Hypothalamus (tissue), 51 donors: Measurements from ENCODE around the gene NR4A3.
"Not testable (repeated sequence)": the region's sequence is repeated elsewhere in the genome, so short reads cannot be mapped to it uniquely, and the experiment has no call there.

Experiments used
- DNase-seq, 51 donors: peaks; one replicate each; lab custom pipeline; 2025; lab: John Stamatoyannopoulos, UW

Gene NR4A3

DNA sequence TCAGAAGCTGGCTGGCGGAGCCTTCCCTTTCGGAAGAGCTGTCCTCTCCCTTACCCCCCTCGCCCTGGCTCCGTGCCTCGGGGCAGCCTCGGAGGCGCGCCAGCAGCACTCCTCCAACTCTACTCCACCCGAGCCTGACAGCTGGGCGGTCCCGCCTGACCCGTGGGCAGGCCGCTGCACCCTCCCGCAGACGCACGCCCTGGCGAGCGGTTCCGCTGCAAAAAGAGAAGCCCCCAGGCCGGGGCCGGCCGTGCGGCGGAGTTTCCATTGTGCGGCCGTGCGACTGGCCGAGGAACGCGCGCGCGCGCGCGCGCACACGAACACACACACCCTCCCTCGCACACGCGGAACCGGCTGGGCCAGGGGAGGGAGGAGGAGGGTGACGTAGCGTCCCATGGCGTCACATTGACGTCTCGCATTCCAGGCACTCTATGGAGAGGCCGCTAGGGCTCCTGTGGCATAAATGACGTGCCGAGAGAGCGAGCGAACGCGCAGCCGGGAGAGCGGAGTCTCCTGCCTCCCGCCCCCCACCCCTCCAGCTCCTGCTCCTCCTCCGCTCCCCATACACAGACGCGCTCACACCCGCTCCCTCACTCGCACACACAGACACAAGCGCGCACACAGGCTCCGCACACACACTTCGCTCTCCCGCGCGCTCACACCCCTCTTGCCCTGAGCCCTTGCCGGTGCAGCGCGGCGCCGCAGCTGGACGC lies at the start of gene NR4A3:
Gene NR4A3 (plus strand): TSS at position 490 of the 713 bp plus-strand sequence. CDS start 6,158 bp downstream, outside the sequence.
- peak; percentile 63 to 98 (median 90) for DNase-seq

DNA sequence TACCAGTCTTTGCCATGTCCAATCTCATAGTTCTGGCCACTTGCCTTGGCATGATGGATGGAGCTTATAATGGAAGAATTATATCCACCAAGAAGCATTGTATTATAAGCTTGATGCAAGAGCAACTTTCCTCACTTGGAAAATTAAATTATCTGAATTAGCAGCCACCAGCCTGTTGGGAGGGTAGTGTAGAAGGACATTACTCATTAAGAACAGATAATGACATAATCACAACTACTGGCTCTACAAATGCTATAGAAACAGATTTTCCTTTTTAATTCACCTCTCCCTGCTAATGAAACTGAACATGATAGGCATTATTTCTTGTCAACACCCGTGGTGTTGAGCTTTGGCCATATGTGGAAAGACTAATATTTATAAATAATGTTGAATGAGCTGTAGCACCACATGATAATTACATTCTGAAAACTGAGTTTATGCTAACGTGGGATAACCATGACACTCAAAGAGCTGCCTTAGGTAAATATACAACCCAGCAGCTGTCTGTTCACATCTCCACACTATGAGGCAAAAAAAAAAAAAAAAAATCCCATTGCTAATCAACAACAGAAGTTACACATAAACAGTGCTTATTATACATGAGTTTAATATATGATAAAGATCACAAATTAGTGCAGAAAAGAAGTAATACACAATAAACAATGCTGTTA lies 48.1 kb upstream of the NR4A3 start:
- no peak for DNase-seq

DNA sequence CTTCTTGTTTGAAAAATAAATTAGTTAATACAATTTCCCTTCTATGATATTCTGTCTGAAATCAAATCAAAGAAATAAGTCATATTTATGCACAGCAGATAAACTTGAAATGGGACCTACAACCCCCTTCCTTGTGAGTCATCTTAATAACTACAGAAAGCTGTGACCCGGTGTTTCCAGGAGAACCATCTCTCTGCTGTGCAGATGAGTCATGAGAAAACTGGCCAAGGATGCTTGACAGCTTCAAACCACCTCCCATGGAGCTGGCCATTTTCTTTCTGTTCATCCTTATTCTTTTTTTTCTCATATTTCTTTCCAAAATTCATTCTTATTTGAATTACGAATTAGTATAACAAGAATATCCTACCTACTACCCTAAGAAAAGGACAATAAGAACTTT lies 43.4 kb upstream of the NR4A3 start:
- no peak for DNase-seq

DNA sequence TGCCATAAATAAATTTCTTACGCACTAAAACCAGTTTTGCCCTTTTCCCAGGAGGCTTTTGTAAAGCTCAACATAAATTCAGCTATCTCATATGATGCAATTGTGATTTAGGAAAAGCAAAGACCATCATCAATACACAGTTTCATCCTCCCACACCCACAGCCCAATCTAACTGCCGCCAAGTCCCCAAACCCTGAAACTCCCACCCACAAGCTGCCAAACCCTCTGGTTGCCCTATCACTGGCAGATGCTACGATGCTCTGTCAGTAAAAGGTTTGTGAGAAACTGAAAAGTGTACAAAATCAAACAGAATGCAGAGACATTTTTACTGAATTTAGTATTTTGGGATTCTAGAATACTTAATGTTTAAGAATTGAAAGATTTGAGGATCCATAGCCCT lies 42.8 kb upstream of the NR4A3 start:
- DNase-seq, result no peak

DNA sequence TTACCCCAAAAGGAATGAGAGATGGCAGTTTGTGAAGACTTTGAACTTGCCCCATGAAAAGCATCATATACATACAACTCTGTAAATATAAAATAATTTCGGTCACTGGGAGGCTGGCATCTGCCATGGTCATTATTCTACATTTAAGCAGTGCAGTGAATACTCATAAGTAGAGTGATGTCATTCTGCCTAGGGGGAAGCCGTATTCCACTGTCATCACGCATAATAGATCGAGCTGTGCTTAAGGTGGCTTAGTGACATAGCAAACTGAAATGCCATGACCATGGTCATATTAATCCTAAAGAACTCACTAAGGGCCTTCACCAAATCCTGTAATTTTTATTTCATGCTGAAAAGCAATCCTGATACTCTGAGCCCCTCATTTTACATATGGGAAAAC lies 42.4 kb upstream of the NR4A3 start:
- DNase-seq, result no peak

DNA sequence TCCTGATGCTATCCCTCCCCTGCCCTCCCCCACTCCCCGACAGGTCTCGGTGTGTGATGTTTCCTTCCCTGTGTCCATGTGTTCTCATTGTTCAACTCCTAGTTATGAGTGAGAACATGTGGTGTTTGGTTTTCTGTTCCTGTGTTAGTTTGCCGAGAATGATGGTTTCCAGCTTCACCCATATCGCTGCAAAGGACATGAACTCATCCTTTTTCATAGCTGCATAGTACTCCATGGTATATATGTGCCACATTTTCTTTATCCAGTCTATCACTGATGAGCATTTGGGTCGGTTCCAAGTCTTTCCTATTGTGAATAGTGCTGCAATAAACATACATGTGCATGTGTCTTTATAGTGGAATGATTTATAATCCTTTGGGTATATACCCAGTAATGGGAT lies 39.3 kb upstream of the NR4A3 start:
- DNase-seq, result not testable (repeated sequence)

DNA sequence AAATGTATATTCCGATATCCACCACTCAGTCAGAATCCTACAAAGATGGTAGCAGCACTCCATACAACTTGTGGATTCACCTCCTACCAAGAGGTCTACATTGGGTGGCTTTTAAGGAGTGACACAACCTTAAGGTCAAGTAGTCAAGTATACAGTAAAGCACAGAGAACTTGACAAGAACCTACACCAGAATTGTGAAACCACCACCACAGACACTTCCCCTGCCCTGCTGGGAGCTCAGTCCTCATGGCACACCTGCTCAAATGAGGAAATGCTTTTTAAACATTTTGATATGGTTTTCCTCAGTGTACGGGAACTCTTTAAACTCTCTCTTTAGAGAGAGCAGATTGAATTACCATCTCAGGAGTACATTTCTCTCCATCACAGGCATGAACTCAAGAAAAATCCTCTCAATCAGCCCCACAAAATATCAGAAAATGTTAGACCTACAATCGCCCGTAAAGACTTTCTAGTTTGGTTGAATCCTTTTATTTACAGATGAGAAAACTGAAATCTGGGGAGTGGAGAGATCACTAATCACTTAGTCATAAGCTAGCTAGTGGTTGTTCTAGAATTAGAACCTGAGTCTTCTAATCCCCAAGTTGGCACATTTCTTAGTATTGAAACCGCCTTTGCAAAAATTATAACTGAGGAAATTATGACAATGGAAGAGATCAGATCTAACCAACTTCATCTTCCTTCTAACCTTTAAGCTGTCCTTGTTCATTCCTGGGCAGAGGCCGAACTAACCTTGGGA lies 38.5 kb upstream of the NR4A3 start:
- DNase-seq, result no peak

DNA sequence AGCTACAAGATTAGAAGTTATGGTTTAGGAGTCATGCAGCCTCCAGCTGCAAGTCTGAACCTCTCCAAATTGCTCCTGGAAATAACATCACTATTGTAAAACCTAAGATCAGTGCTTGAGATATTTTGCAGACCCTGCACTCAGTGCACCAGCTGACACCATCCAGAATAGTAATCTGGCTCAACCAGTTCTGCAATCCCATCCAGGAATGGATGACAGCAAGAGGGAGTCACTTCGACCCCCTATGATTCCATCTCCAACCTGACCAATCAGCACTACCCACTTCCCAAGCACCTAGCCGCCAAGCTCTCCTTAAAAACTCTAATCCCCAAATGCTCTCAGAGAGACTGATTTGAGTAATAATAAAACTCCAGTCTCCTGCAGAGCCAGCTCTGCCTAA lies 37.9 kb upstream of the NR4A3 start:
- DNase-seq, result no peak

DNA sequence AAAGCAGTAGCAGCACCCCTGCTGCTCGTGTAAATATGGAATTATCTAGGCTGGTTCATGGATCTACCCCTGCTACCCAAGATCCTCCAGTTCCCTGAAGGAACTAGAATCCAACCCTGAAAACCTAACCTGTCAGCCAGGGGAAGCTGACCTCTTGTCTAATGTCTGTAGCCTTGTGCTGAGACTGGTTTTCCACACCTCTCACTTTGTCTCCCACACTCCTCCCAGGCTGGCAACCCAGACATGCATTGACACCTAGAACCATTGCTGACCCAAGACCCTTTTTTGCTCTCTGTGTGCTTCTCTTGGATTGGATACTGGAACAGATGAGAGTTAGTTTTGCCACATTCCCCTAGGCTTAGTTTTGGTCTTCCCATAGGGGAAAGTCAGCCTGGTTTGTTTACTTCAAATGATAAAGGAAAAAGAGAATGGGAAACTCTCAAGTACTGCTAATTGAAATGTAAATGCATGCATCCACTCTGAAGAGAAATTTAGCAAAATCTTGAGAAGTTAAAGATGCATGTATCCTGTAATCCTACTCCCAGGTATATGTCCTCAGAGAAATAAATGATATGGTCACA lies 36.6 kb upstream of the NR4A3 start:
- DNase-seq, result no peak

DNA sequence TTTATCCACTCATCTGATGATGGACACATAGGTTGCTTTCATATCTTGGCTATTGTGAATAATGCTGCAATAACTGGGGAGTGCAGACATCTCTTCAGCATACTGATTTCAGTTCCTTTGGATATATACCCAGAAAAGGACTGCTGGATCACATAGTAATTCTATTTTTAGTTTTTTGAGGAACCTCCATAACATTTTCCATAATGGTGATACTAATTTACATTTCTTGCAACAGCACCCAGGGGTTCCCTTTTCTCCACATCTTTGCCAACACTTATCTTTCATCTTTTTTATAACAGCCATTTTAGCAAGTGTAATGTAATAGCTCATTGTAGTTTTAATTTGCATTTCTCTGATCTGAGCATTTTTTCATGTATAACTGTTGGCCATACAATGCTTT lies 34.1 kb upstream of the NR4A3 start:
- DNase-seq, result no peak

DNA sequence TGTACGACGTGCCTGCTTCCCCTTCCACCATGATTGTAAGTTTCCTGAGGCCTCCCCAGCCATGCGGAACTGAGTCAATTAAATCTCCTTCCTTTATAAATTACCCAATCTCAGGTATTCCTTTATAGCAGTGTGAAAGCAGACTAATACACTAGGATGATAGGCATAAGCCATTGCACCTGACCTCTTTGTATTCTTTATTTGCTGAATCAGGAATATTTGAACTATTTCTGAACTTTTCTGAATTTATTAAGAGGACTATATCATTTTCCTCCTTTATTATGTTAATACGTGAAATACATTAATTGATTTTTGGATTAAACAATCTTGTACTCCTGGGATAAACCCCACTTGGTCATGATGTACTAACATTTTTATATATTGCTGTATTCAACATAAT lies 28.2 kb upstream of the NR4A3 start:
- no peak for DNase-seq

DNA sequence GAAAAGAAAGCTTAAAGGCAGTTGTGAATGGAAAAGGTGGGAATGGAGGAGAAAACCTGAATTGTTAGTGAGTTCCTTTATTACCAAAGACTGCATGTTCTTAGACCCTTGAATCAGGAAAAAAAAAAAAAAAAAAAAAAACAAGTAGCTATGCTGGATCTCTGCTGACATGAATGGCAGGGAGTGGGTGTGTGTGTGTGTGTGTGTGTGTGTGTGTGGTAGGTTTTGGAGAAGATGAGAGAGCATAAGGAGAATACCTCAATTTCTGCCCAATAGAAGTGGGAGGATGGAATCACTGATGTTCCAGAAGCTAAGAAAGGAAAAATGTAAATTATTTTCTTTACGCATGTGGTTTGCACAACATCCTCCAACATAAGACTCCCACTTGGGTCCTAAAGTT lies 25.5 kb upstream of the NR4A3 start:
- no peak for DNase-seq

DNA sequence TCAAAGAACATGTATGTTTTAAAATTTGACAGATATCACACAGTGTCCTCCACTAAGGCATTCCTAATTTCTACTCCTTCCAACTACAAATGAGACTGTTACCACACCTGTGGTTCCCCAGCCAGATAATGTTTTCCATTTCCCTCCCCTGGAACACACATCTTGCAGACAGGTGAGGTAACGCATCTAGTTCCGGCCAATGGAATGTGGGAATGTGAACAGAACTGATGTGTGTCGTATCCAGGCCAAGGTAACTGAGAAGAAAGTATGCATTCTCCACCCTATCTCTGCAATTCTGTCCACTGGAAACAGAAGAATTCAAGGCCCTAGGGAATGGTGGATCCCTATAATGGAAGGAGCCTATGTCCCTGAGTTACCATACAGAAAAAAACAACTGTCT lies 19.9 kb upstream of the NR4A3 start:
- no peak for DNase-seq

DNA sequence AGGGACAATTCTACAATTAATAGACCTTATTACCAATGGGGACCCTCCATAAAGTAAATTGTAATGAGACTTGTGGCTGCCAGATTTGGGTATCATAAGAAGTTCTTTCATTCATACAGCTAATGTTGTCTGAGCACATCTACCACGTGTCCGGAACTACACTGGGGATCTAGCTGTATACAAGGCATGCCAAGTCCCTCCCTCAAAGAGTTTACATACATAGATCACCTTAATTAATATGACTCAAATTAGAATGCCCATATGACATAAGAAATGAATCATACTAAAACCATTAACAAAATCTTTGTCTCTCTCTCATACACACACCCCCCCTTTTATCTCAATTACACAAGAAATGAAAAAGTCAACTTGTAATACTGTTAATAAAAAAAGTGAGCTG lies 18.0 kb upstream of the NR4A3 start:
- no peak for DNase-seq

DNA sequence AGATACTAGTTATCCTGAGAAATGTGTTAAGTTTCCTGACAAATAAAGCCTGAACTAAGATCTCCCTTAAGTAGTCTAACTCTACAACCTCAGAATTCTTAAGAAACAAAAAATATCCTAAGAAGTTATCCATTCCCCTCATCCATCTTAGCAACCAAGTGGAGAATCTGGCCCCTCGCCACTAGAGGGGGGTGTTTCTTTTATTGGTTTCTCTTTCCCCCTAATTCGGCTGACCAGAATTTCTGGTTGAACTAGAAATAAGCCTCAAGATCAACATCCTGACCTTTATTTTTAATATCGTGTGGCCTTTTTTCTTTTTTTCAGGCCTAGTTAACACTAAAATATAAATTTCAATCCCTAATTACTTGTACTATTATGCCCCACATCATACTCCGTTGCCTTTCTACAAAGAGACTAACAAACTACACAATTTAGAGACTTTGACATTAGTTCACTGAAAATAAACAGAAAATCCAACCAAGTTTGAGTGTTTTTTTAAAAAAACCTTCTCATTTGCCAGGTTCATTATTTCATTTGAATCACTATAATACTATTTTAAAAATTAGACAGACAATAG lies 14.3 kb upstream of the NR4A3 start:
- peak in 21 of 51 donors; percentile 5 to 68 (median 32) for DNase-seq

DNA sequence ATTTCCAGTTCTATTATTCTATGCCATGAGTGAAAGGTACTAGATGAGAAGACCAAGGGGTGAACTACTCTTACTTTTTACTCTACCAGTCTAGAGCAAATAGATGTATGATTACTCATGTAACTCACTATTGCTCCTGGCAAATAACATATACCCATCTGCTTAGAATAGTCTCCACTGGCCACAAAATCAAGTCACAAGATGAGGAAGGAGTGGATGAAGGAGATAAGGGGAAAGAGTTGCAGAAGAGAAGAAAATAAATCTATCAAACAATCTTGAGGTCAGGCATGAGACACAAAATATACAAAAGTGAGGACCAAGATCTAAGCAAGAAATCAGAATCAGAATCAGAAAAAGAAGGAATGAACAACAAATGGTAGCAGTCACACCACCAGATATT lies 13.7 kb upstream of the NR4A3 start:
- DNase-seq, result no peak

DNA sequence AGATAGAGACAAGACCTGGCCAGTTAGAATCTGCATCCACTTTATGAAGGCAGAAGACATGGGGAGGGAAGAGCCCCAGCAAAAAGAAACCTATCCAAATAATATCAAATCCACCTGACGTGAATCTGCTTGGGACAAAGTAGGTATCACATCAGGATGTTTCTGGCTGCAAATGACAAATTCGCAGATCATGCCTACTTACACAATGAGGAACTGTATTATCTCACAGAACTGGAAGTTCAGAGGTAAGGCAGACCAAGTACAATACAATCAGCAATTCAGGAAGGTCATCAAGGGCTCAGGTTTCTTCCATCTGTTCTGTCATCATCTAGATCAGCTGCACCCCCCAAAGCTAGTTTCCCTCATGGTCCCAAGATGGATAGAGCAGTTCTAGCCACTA lies 13.2 kb upstream of the NR4A3 start:
- no peak for DNase-seq

DNA sequence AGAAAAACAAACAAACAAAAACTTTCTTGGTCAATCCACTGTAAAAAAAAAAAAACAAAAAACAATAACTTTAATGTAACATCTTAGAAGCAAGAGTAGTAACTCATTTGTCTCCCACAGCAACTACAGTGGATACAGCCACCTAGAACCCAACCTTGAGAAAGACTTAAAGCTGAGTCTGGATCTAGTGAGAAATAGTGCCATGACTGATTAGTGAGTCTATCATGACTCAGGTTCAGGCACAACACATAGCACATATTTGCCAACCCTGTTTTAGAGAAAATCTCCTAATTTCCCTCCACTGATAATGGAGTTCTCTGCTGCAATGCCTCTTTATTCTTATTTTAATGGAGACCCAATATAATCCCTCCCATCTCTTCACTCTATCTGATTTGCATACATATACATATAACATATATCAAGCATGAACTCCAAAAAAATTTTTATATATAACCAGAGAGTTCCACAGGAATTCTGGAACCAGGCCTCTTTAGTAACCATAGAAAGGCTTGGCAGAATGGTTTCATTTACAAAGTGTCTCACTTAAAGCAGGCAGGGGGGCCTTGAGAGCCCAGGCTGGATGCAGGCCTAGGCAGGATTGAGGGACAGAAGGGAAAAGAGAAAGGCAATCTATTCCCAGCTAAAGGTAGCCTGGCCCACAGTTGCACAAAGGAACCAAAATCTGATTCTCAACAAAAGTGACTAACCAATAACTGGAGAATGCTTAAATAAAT lies 11.9 kb upstream of the NR4A3 start:
- no peak for DNase-seq

DNA sequence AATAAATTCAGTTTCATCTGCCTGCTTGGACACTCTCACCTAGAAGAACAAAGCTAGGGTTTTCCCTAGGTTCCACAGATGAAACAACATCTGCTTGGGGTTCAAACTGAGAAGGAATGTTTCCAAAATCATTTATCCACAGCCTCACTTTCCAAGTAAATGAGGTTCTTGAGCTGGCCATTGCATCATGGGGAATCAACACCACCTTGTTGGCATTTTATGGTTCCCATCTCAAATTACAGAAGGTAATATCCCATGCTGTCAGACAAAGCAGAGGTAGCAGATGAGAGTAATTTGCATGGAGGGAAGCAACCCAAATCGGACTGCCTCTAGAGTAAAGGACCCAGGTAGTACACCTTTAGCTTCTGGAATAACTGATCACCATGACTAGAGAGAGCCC lies 10.5 kb upstream of the NR4A3 start:
- no peak for DNase-seq

DNA sequence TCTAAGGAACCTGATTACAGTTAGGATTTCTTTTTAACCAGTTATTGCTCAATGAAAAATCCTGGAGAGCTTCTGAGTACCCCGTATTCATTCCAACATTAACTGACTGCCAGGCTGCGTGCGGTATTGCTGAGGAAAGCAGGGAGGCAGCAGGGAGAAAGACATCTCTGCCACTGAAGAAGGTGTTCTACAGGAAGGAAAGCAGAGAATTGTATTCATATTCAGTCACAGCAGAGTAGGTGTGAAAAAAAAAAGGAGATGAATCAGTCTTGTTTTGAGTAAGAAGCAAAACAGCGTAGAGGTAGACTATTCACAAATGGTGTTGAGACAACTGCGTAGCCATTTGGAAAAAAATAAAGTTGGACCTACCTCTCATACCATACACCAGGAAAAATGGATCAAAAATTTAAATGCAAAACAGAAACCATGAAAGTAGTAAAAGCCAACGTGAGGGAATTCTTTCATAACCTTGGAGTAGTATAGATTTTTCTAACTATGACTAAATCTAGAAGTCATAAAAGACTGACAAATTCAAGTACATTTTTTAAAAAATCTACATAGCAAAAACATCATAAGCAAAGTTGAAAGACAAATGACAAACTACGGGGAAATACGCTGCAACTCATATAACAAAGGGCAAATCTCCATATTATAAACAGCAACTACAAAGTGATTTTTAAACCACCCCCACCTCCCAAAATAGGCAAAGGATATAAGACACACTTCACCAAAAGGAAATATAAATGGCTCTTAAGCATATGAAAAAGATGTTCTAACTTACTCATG lies 9.9 kb upstream of the NR4A3 start:
- no peak for DNase-seq
